Natural killer cell treated with Interleukin-12 subunit alpha and Interleukin-12 subunit beta and Interleukin-15 and Interleukin-18, amount 100 ng/mL, for 72 hours (primary cell): ENCODE measurements around the gene MRE11. TPM values are rescaled to one million over a fixed set of nuclear protein-coding genes. Genes with fewer than 3 reads are reported as not detected.

Experiments
- ATAC-seq, 2 donors: fragments of 150-1000 bp; cut with Tn5 transposase in 1 of 2; sonication (Bioruptor Pico), chemical (Tn5 transposase) in 1 of 2; 2 replicates each; pipeline ENCODE4 v1.10.0; 2021
- DNase-seq: peaks from one replicate; pipeline ENCODE4 v3.0.0; 2022; ENCODE audit warnings: low spot score
- H3K27ac Mint-ChIP-seq, 2 donors: 1 replicate in 1 of 2; 2 replicates in 1 of 2; pipeline ENCODE4 v1.8.0; 2022; ENCODE audit warnings: mixed read lengths in 2 of 2, mild to moderate bottlenecking in 1 of 2, moderate library complexity in 1 of 2
- H3K27me3 Mint-ChIP-seq, 2 donors: 1 replicate in 1 of 2; 2 replicates in 1 of 2; pipeline ENCODE4 v1.8.0; 2022; ENCODE audit warnings: mixed read lengths in 2 of 2
- H3K36me3 Mint-ChIP-seq: one replicate; pipeline ENCODE4 v1.8.0; 2022; ENCODE audit warnings: mixed read lengths
- H3K4me1 Mint-ChIP-seq, 2 donors: 1 replicate in 1 of 2; 2 replicates in 1 of 2; pipeline ENCODE4 v1.8.0; 2022; ENCODE audit warnings: low read depth in 2 of 2, mixed read lengths in 2 of 2, mild to moderate bottlenecking in 1 of 2
- H3K4me3 Mint-ChIP-seq: one replicate; pipeline ENCODE4 v1.8.0; 2022; ENCODE audit warnings: mixed read lengths
- H3K9me3 Mint-ChIP-seq: 2 replicates; pipeline ENCODE4 v1.8.0; 2022; ENCODE audit warnings: mixed read lengths
- total RNA-seq, 2 donors: library from RNA; stranded (reverse); gene quantifications; one replicate each; pipeline ENCODE4 v1.2.3, GENCODE V29; 2022

MRE11 gene
- total RNA-seq, 2 donors from 2014 or later = 27.7 to 57.7 TPM

GRCh38 chr11:94477624-94478023, 16.0 kb downstream of the MRE11 start:
- Mint-ChIP-seq H3K4me1 (peaks cover 22 to 27% of the 10 kb centered on the region in 2 donors), H3K9me3 (no peaks in the 10 kb centered on the region), H3K4me3 (no peak overlapping the region), H3K27ac (no peak overlapping the region), H3K36me3 (peaks cover 26% of the 10 kb centered on the region), H3K27me3 (no peaks in the 10 kb centered on the region)
- ATAC-seq (no peak), DNase-seq (no peak)

GRCh38 chr11:94472916-94473799, 20.5 kb downstream of the MRE11 start:
- peak overlapping the region; percentile 79 to 85 for H3K27ac Mint-ChIP-seq
- H3K36me3 Mint-ChIP-seq = peaks cover 10% of the 10 kb centered on the region
- DNase-seq = peak; percentile 62
- H3K4me3 Mint-ChIP-seq = peak overlapping the region; percentile 68
- ATAC-seq = peak; percentile 91 to 93
- H3K9me3 Mint-ChIP-seq = no peaks in the 10 kb centered on the region
- H3K4me1 Mint-ChIP-seq = peaks cover 24 to 31% of the 10 kb centered on the region in 2 donors
- H3K27me3 Mint-ChIP-seq = no peaks in the 10 kb centered on the region

GRCh38 chr11:94469416-94469815, 24.2 kb downstream of the MRE11 start:
- peaks cover 18 to 25% of the 10 kb centered on the region in 2 donors for H3K4me1 Mint-ChIP-seq
- H3K27me3 Mint-ChIP-seq = no peaks in the 10 kb centered on the region
- H3K36me3 Mint-ChIP-seq = peaks cover 20% of the 10 kb centered on the region
- H3K27ac Mint-ChIP-seq = no peak overlapping the region
- H3K9me3 Mint-ChIP-seq = no peaks in the 10 kb centered on the region
- no peak for DNase-seq
- H3K4me3 Mint-ChIP-seq = no peak overlapping the region
- peak in 1 of 2 donors; percentile 85 for ATAC-seq

GRCh38 chr11:94459576-94459975, 34.1 kb downstream of the MRE11 start:
- H3K36me3 Mint-ChIP-seq = peaks cover 19% of the 10 kb centered on the region

GRCh38 chr11:94457118-94458029, 36.3 kb downstream of the MRE11 start:
- H3K4me3 Mint-ChIP-seq = no peak overlapping the region
- peaks cover 14 to 19% of the 10 kb centered on the region in 2 donors for H3K4me1 Mint-ChIP-seq
- H3K27ac Mint-ChIP-seq = no peak overlapping the region
- DNase-seq = no peak
- no peaks in the 10 kb centered on the region for H3K27me3 Mint-ChIP-seq
- no peaks in the 10 kb centered on the region for H3K9me3 Mint-ChIP-seq
- H3K36me3 Mint-ChIP-seq = peaks cover 18% of the 10 kb centered on the region
- ATAC-seq = peak in 1 of 2 donors; percentile 36

More at GRCh38 chr11:94459576-94459975, 34.1 kb downstream of the MRE11 start:
- Mint-ChIP-seq H3K27me3 (no peaks in the 10 kb centered on the region), H3K4me3 (no peak overlapping the region), H3K4me1 (peaks cover 10 to 13% of the 10 kb centered on the region in 2 donors), H3K27ac (no peak overlapping the region), H3K9me3 (no peaks in the 10 kb centered on the region)
- DNase-seq (no peak), ATAC-seq (peak in 1 of 2 donors; percentile 53)

- Mint-ChIP-seq H3K27me3 (no peaks in the 10 kb centered on the region), H3K9me3 (no peaks in the 10 kb centered on the region), H3K27ac (no peak overlapping the region), H3K36me3 (peaks cover 15% of the 10 kb centered on the region), H3K4me3 (no peak overlapping the region), H3K4me1 (peaks cover 15 to 19% of the 10 kb centered on the region in 2 donors)
- DNase-seq = no peak
- no peak for ATAC-seq
These were observed 37.8 kb downstream of the MRE11 start for GRCh38 chr11:94455861-94456260.

- DNase-seq (no peak), ATAC-seq (no peak)
- H3K27me3 Mint-ChIP-seq = no peaks in the 10 kb centered on the region
- H3K4me3 Mint-ChIP-seq = no peak overlapping the region
- no peak overlapping the region for H3K27ac Mint-ChIP-seq
- H3K9me3 Mint-ChIP-seq = no peaks in the 10 kb centered on the region
- H3K36me3 Mint-ChIP-seq = peaks cover 6% of the 10 kb centered on the region
- peaks cover 10 to 11% of the 10 kb centered on the region in 2 donors for H3K4me1 Mint-ChIP-seq
These were observed 39.3 kb downstream of the MRE11 start for GRCh38 chr11:94454301-94454700.

- no peak overlapping the region for H3K4me3 Mint-ChIP-seq
- DNase-seq (no peak), ATAC-seq (no peak)
- no peaks in the 10 kb centered on the region for H3K9me3 Mint-ChIP-seq
- H3K27me3 Mint-ChIP-seq = no peaks in the 10 kb centered on the region
- H3K36me3 Mint-ChIP-seq = peaks cover 6% of the 10 kb centered on the region
- no peak overlapping the region for H3K27ac Mint-ChIP-seq
- H3K4me1 Mint-ChIP-seq = peaks cover 10% of the 10 kb centered on the region in 2 donors
These were observed 40.7 kb downstream of the MRE11 start for GRCh38 chr11:94452988-94453387.

- ATAC-seq = no peak
- Mint-ChIP-seq H3K27me3 (no peaks in the 10 kb centered on the region), H3K36me3 (peaks cover 16% of the 10 kb centered on the region), H3K27ac (no peak overlapping the region), H3K9me3 (no peaks in the 10 kb centered on the region), H3K4me1 (peaks cover 6 to 10% of the 10 kb centered on the region in 2 donors), H3K4me3 (no peak overlapping the region)
- no peak for DNase-seq
These were observed 43.6 kb downstream of the MRE11 start for GRCh38 chr11:94450048-94450447.

GRCh38 chr11:94449437-94449836, 44.2 kb downstream of the MRE11 start:
- Mint-ChIP-seq H3K4me3 (no peak overlapping the region), H3K36me3 (peaks cover 17% of the 10 kb centered on the region), H3K9me3 (no peaks in the 10 kb centered on the region), H3K4me1 (peaks cover 6 to 10% of the 10 kb centered on the region in 2 donors), H3K27ac (no peak overlapping the region), H3K27me3 (no peaks in the 10 kb centered on the region)
- ATAC-seq = no peak
- no peak for DNase-seq

- H3K36me3 Mint-ChIP-seq = peaks cover 21% of the 10 kb centered on the region
- no peaks in the 10 kb centered on the region for H3K27me3 Mint-ChIP-seq
- H3K27ac Mint-ChIP-seq = no peak overlapping the region
These were observed 44.6 kb downstream of the MRE11 start for GRCh38 chr11:94449029-94449428.

GRCh38 chr11:94447149-94447548, 46.5 kb downstream of the MRE11 start:
- no peak overlapping the region for H3K27ac Mint-ChIP-seq
- no peak for DNase-seq
- no peak for ATAC-seq
- peaks cover 22% of the 10 kb centered on the region for H3K36me3 Mint-ChIP-seq
- H3K9me3 Mint-ChIP-seq = no peaks in the 10 kb centered on the region
- no peaks in the 10 kb centered on the region for H3K27me3 Mint-ChIP-seq
- H3K4me3 Mint-ChIP-seq = no peak overlapping the region
- H3K4me1 Mint-ChIP-seq = peaks cover 0 to 3% of the 10 kb centered on the region in 2 donors

More at GRCh38 chr11:94449029-94449428, 44.6 kb downstream of the MRE11 start:
- H3K4me3 Mint-ChIP-seq = no peak overlapping the region
- H3K9me3 Mint-ChIP-seq = no peaks in the 10 kb centered on the region
- peaks cover 6 to 10% of the 10 kb centered on the region in 2 donors for H3K4me1 Mint-ChIP-seq
- ATAC-seq (no peak), DNase-seq (no peak)

GRCh38 chr11:94445641-94446040, 48.0 kb downstream of the MRE11 start:
- no peak for DNase-seq
- Mint-ChIP-seq H3K4me1 (peaks cover 2 to 3% of the 10 kb centered on the region in 2 donors), H3K9me3 (no peaks in the 10 kb centered on the region)

More at GRCh38 chr11:94445641-94446040, 48.0 kb downstream of the MRE11 start:
- ATAC-seq = no peak
- Mint-ChIP-seq H3K4me3 (no peak overlapping the region), H3K27me3 (no peaks in the 10 kb centered on the region), H3K36me3 (peaks cover 29% of the 10 kb centered on the region), H3K27ac (no peak overlapping the region)
